AG20443 (cell line): ENCODE results near the gene ARHGAP6.
A peak's percentile ranks its signal among the peaks of the same experiment; 100 is the strongest.

ENCODE experiments used
- DNase-seq: peaks from one replicate; pipeline ENCODE4 v3.0.0; 2012; ENCODE audit warnings: low spot score, mixed read lengths

ARHGAP6 gene

DNA sequence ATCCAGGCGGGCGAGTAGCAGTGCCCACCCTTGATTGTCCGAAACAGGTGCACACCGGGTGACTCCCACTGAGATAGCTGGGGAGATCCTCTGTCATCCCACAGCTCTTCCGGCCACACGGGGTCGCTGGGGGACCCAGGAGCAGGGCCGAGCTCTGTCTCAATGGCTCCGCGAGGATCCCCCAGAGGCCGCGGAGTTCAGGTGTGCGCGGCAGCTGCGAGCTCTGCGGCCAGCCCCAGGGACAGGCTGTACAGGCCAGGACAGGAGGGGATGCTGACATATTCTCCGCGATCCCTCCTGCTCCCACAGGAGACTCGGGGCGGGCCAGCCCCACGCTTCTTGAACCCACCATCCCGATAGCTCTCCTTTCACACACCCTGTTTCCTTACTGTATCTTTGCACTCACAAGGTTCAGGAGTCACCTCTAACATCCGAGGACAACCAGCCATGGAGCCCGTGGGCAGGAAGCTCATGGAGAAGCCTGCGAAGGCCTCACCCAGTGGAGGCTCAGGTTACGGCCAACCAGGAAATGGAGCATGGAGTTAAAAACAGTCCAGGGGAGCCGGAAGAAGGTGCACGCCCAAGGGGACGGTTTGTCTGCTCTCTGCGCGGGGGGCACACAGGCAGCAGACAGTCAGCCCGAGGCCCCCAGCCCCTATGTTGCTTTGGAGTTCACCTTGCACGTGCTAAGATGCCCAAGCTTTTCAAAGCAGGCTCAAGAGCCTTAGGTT lies 450.4 kb downstream of the ARHGAP6 start:
- no peak for DNase-seq

DNA sequence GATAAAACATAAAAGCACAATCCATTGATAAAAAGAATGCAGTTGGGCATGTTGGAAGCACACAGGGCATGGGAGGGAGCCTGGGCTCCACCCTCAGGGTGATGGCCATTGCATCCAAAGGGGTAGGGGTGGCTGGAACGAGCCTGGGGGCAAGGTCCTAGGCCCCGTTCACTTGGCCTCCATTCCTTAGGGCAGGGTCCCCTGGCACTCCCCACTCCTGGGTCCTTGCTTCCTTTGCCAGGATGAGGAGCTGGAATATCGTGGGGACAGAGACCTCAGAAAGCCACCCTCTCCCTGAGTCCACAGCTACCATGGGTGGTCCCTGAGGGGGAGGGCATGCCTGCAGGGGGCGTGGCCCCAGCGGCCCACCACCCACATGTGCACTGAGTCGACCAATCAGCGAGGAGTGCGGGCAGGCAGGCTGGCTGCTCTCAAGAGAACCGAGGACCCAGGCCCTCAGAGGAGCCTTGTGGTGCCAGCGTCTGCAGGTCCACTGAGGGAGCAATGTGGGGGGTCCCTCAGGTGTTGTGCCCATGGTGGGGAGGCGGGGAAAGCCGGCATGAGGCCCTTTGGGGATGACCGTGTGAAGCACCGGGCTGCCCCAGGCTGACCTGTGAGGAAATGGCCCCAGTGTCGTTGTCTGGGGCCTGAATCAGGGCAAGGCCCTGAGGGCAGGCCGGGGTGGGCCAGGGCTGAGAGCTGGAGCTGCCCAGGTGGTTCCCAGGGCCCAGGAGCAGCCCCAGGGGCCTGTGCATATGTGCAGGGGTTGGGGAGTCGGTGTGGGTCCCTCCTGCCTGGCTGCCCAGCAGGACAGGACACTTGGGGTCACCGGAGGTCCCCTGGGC lies 451.2 kb downstream of the ARHGAP6 start:
- DNase-seq, result no peak

DNA sequence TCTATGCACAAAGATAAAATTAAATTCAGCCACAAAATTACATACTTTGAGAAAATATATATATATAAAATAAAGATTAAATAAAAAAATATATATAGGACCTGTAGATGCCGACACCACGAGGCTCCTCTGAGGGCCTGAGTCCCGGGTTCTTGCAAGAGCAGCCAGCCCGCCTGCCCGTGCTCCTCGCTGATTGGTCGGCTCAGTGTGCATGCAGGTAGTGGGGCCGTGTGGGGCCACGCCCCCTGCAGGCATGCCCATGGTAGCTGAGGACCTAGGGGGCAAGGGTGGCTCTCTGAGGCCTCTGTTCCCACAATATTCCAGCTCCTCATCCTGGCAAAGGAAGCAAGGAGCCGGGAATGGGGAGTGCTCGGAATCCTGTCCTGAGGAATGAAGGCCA lies 453.0 kb downstream of the ARHGAP6 start:
- no peak for DNase-seq

DNA sequence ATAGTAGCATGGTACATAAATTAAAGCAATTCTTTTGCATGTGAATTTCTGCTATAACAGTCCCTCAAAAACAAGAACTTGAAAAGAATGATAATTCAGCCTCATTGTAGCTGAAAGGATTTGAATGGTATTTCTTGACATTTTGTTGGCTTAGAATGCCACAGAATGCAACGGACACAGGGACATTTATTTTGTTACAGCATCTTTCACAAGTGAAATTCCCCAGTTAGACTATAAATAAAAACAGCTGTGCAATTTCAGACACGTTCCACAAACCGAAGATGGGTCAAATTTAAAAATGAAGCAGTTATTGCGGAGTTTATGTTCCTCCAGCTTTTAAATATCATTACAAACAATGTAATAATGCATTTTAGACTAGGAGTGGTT lies 455.3 kb downstream of the ARHGAP6 start:
- DNase-seq, result no peak

DNA sequence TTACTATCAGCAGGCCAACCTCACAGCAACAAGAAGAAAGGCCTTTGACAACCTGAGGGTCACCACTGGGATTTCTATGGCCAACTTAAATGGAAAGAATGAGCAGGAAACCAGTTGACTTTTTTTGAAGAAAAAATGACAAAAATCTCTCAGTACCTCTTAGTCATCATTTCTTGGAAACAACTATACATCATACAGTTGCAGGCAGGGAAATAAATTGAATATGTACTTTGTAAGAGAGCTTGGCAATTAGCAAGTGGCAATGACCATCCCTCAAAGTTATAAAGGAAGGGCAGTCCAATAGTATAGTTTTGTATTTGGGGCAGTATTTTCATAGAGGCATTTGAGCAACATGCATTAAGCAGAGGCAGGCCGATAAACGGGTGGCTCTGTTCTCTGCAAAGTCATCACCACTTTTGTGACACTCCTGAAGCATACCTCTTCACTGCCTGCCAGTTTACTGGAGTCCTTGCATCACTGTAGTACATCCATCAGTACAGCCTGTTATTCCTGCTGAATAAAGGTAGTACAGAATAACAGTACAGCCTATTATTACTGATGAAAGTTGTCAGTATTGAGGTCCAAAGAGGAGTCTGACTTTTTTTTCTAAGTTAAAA lies 455.8 kb downstream of the ARHGAP6 start:
- no peak for DNase-seq

DNA sequence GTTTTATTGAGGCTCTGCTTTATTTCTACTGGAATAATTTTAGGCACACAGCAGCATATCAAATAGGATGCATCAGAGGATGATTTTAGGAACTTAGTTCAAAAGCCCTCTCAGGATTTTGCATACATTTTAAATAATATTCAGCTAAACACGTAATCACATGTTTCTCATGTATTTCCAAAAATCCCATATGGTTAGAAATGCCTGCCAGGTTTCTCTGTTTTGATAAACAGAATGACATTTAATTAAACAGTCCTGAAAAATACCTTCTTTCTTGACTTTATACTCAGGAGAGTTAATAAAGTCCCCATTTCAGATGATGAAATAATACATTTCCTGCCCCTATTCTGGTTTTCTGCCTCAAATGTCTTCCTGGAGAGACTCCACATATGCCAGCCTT lies 459.0 kb downstream of the ARHGAP6 start:
- no peak for DNase-seq

DNA sequence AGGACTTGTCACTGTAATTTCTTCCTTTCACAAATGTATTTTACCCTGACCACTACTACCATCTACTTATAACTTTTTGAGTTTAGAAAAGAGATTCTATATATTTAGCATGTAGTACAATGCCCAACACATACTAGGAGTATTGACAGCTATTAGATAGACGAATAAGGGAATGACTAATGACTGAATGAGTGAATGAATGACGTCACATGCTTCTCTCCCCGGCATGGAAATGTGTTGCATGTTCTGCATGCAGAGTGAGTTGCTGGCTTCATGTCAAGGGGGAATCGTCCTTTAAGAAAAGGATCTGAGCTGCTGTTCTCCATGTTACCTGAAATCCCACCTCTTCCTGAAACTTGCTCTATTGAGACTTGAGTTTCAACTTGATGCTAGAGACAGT lies 459.9 kb downstream of the ARHGAP6 start:
- no peak for DNase-seq

DNA sequence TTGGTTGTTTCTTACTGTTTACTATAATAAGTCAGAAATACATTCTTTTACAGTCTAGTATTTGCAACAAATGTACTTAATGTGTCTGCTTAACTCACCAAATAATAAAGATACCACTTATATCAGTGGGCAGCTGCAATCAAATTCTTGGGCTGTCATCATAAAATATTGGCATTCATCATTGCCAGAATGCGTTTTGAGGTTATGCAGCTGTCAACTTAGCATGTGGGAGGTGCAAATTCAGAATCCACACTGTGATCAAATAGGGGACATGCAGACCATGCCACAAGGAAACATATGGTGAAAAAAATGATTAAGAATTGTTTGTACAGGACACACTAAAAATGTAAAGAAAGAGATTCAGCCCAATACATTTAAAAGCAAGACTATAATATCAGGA lies 468.0 kb downstream of the ARHGAP6 start:
- DNase-seq, result no peak

DNA sequence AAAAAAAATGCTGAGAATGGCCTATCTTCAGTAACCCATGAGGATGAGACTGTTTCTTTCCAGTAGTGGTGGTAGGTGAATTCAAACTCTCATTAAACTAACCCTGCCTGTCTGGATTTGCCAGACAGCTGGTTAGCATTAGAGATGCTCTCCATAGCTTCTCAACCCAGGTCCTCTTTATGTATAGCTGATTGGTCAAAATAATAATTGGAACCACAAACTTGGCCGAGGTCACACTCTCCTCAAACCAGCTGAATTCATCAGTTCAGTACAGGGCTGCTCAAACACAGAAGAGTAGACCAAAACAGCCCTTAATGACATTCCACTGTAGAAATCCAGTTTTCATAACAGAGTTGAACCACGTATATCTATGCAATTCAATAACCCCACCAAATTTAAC lies 469.2 kb downstream of the ARHGAP6 start:
- no peak for DNase-seq

DNA sequence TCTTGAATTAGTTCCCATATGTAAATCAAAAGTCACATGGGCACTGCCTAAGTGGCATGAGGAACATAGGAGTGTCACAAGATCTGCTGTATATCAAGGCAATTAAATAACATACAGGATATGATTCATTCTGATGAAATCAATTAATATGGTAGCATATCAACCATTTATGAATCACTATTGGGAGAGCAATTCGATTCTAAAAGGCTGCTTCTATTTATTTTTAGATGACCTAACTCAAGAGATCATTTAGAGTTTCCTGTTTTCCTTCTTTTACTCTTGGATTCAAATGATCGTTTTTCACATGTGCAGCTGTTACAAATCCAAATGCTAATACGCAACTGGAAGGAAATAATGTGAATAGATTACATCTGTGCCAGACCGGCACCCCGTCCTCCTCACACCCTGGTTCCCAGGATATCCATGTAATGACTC lies 472.7 kb downstream of the ARHGAP6 start:
- no peak for DNase-seq

DNA sequence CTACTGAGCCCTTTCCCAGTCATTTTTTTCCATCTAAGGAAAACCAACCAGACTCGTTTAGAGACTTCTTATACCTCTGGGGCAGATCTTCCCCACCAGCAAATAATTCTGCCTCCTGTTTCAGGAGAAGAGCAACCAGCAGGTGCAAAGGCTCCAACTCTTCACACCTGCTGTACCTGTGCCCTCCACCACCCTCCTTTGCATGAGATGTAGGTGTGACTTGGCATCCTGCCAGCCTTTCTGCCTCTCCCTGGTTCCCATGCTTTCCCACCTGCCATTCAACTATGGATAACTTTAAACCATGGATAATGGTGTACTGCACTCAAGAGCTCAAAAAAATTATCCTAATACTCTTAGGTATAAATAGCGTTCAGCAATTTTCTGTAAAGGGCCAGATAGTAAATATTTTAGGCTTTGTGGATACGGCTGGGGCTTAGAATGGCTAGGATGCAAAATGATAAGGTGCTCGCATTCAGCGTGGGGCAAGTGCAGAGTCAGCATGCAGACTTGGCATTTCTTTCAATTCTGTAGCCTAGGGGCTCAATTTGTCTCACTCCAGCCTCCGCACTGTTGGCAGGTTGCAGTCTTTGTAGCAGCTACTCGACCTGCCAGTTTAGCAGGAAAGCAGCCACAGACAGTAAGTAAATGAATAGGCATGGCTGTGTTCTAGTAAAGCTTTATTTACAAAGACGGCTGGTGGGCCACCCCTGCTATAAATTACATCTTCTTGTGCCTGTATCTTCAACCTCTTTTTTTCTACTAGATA lies 474.8 kb downstream of the ARHGAP6 start:
- no peak for DNase-seq

DNA sequence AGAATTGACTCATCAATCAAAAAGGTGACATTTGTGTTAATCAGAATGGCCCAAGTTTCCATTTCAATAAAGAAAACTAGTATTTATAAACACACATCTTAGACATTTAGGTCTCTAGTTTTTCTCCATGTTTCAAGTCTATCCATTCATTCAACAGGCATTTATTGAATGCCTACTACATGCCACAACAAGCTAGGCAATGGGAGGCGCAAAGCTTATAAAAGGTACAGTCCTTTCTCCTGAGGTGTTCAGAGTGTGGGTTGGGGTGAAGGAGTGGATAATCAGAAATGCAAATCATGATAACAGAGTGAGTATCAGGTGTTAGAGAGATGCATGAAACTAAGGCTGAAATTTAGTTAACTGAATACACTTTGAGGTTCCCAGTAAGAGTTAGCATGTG lies 476.6 kb downstream of the ARHGAP6 start:
- DNase-seq, result no peak

DNA sequence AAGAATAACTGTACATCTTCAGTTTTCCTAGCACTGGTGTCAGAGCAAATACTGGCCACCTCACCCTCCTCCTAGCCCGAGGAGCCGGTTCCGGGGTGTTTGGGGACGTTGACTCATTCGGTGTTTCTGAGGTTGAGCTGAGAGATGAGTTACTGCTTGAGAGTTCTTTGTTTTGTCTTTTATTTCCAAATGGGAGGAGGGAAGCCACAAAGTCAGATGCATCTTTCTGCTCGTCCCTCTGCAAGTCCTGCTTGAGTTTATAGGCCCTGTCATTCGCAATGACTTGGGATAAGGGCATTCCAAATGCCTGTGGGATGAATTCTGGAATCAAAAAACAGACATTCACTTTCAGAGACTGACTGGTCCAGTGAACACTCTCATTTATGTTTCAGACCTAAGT lies 477.1 kb downstream of the ARHGAP6 start:
- peak; percentile 9 for DNase-seq

DNA sequence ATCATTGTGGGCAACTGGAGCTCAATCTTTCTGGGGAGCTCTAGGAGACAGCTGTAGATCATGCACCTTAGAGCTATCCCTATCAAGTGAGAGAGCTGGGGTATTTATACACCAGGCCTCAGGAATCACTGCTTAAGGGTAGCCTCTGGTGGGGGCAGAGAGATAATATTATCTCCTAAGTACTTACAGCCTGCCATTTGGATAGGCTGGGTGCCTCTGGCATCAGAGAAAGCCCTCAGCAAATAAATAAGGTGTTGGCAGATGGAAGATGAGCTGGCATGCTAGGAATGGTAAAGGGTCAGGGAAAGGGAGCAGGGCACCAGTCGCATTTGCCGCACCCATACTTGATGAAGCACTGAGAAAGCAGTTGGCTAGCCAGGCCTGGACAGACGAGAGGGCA lies 478.7 kb downstream of the ARHGAP6 start:
- no peak for DNase-seq

DNA sequence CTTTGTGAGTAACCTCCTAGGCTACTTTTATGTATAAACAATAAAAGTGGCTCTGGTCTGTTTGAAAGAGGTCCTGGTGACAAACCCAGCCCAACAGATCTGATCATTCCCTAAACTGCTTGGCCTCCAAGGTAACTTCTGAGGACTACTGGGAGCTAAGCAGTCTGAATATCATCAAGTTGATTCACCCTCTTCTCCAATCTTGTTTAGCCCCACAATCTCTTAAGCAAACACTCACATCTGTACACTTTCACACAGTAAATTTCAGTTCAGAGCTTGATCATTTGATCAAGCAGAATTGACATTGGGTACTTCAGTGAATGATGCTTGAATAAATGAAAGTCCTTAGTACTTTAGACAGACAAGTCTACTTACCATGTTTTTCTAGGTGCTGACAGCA lies 479.9 kb downstream of the ARHGAP6 start:
- no peak for DNase-seq

DNA sequence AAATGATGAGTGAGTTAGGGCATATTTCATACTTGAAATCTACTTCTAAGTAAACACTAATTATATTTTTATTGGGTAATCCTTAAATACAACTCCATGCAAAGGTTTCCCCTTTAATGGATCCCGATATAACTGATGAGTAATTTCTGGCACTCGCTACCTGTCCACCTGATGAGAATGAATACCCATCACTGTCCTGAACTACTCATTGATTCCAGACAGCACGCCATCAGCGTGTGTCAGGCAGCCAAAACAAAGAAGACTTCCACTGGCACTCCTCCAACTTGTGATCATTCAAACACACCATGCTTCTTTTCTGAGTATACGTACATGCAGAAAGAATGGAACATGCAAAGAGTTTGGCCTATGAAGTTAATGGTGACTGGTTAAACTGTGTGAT lies 485.1 kb downstream of the ARHGAP6 start:
- no peak for DNase-seq

DNA sequence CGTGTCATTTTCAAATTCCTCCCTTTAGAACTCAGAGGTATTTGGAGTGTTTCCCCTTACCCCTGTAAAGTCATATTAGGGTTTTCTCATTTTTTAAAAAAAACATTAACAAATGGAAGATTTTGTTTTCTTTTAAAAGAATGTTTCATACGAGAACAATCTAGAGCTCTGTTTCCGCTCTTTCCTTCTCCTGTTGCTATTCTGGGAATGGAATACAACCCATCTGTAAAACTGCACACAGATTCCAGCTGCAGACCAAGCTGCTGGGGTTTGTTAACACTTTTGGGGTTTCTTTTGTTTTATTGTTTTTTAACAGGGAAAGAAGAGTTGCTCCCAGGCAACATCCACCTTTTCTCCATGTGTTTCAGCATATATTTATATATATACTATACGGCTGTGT lies 493.3 kb downstream of the ARHGAP6 start:
- no peak for DNase-seq

DNA sequence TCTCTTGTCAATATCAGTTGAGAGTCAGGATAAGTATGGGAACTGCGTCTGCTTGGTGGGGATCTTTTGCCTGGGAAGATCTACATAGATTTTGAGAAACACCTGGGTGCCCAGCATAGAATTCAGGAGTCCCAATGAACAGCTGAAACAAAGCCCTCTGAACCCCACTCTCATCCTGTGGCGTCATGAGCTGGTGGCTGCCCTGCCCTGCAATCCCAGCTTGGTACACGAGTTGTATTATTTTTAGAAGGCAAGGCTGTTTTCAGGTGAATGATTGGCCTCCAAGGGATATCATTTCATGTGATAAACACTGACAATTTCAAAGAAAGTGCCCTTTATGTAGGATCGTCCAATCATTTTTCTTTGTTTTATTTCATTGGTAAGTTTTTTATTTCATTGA lies 493.8 kb downstream of the ARHGAP6 start:
- DNase-seq, result no peak

DNA sequence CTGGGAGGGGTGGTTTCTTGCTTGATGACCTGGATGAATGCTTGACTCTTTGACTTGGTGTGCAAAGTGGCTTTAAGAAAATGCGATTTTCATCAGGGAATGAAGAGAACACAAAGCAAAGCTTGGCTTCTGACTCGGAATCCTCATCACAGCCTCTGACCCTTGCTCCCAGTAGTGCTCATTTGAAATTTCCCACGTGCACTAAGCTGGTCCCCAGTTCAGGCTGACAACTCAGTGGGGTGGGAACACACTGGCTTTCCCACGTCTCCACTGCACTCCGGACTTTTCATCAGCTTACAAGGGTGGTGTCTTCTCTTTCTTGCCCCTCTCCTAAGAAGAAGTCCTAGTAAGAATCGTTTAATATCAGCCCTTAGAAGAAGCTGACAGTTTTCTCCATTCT lies 501.3 kb downstream of the ARHGAP6 start:
- no peak for DNase-seq

DNA sequence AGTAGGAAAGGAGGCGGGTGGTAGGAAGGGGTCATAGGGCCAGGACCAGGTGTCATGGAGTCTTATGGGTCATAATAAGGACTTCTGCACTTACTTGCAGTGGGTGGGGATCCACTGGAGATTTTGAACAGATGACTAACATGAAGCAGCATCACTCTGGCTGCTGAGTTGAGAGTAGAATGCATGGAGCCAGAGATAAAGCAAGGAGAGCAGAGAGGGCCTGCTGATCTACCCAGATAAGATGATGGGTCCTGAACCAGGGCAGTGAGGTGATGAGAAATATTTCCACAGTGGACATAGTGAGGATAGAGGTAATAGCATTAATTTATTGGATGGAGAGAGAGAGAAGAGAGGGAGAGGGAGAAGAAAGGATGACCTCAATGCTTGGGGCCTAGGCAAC lies 506.6 kb downstream of the ARHGAP6 start:
- no peak for DNase-seq

DNA sequence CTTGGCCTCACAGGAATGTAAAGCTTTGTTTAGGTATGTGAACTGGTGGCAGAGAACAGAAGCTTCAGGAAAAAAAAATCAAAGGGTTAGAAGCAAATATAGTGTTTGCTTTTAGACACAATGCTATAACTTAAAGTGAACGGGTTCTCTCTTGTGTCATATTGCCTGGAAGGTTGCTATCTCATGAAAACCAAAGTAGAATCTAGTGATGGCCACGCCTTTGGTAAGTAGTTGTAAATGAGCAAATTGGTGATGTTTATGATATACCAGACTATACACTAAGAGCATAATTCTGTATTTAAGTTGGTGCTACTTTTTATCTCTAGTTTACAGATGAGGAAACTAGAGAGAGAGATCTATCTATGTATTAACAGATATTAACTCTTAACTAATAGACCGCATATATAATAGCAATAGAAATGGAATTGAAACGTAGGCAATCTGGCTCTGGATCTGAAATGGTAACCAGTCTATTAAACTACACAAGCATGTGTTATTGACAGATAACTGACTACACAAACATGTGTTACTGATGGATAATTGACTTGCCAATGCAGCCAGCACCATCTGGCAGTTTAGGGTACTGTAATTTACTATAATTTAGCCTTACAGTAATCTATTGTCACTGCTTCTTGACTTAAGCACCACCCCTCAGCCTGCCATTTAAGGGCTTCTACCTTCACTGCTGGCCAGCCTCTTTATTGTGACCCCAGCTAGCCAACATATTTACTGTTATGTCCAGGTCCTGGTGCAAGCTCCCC lies 513.7 kb downstream of the ARHGAP6 start:
- DNase-seq, result no peak

DNA sequence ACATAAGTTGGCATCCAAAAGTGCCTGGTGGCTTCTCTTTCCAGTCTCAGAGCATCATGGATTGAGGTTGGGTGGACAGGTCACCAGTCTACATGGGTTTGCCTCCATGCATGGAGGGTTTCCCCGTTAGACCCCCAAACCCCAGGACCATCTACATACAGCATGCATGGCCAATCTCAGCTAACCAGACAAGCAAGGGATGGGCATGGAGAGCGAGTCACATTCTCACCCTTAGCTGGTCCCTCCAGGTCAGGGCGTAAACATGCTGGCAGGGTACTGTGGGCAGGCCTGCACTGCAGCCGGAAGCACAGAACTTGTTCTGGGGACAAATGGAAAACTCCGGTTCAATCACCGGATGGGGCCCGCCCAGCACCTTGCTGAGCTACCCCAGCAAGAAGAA lies 517.3 kb downstream of the ARHGAP6 start:
- no peak for DNase-seq
